Mesenchymal stem cell (in vitro differentiated cells and primary cell): ENCODE data around the gene LGALS13.
"Not testable (repeated sequence)": the region's sequence is repeated elsewhere in the genome, so short reads cannot be mapped to it uniquely, and the experiment has no call there.

Experiments
- DNase-seq: peaks from one replicate; pipeline ENCODE4 v3.0.0-alpha.2; 2013
- H2AFZ ChIP-seq: one replicate; pipeline ENCODE4 v1.6.1; 2013; ENCODE audit warnings: low read depth, mild to moderate bottlenecking, control low read depth, inconsistent platforms, low read length, moderate library complexity
- H2AK5ac ChIP-seq: 2 replicates; pipeline ENCODE4 v1.6.1; 2013; ENCODE audit warnings: low read length, moderate library complexity, mild to moderate bottlenecking, inconsistent platforms; ENCODE audit not compliant: severe bottlenecking
- H2BK120ac ChIP-seq: one replicate; pipeline ENCODE4 v1.6.1; 2013; ENCODE audit warnings: low read depth, mild to moderate bottlenecking, inconsistent platforms, low read length, moderate library complexity
- H2BK12ac ChIP-seq, 2 experiments: one replicate each; pipeline ENCODE4 v1.6.1; 2013; ENCODE audit warnings: inconsistent platforms in 2 of 2, low read length in 2 of 2, mild to moderate bottlenecking in 2 of 2, moderate library complexity in 2 of 2, control low read depth in 1 of 2
- H2BK15ac ChIP-seq: one replicate; pipeline ENCODE4 v1.6.1; 2013; ENCODE audit warnings: mild to moderate bottlenecking, low read depth, inconsistent platforms; ENCODE audit not compliant: poor library complexity, severe bottlenecking
- H2BK5ac ChIP-seq: 2 replicates; pipeline ENCODE4 v1.6.1; 2013; ENCODE audit warnings: low read depth, mild to moderate bottlenecking, low read length, control low read depth, inconsistent platforms; ENCODE audit not compliant: poor library complexity, severe bottlenecking
- H3K14ac ChIP-seq, 2 experiments: one replicate each; pipeline ENCODE4 v1.6.1; 2013; ENCODE audit warnings: inconsistent platforms in 2 of 2, low read length in 2 of 2, control low read depth in 1 of 2, mild to moderate bottlenecking in 1 of 2, moderate library complexity in 1 of 2
- H3K18ac ChIP-seq, 2 experiments: one replicate each; pipeline ENCODE4 v1.6.1; 2013; ENCODE audit warnings: inconsistent platforms in 2 of 2, low read length in 2 of 2, control low read depth in 1 of 2, low read depth in 1 of 2, mild to moderate bottlenecking in 1 of 2
- H3K23ac ChIP-seq, 2 experiments: one replicate each; pipeline ENCODE4 v1.6.1; 2013; ENCODE audit warnings: inconsistent platforms in 2 of 2, low read length in 2 of 2, mild to moderate bottlenecking in 2 of 2, moderate library complexity in 2 of 2, control low read depth in 1 of 2
- H3K27ac ChIP-seq: 2 replicates; pipeline ENCODE4 v1.5.1; 2013; ENCODE audit warnings: mild to moderate bottlenecking, moderate library complexity, low read length, control low read depth, inconsistent platforms; ENCODE audit not compliant: poor library complexity, severe bottlenecking
- H3K27me3 ChIP-seq, 2 experiments: 2 replicates each; pipeline versions ENCODE4 v1.6.1 to v1.7.0; 2013; ENCODE audit warnings: low read length in 2 of 2, mild to moderate bottlenecking in 2 of 2, moderate library complexity in 2 of 2, control low read depth in 1 of 2, inconsistent platforms in 1 of 2; ENCODE audit not compliant: control insufficient read depth in 1 of 2, insufficient read depth in 1 of 2
- H3K36me3 ChIP-seq, 2 experiments: 2 replicates each; pipeline versions ENCODE4 v1.6.1 to v1.7.0; 2013; ENCODE audit warnings: low read length in 2 of 2, control low read depth in 1 of 2, inconsistent platforms in 1 of 2, low read depth in 1 of 2, mild to moderate bottlenecking in 1 of 2; ENCODE audit not compliant: insufficient read depth in 2 of 2, control insufficient read depth in 1 of 2
- H3K4ac ChIP-seq, 2 experiments: one replicate each; pipeline ENCODE4 v1.6.1; 2013; ENCODE audit warnings: inconsistent platforms in 2 of 2, low read length in 2 of 2, mild to moderate bottlenecking in 2 of 2, moderate library complexity in 2 of 2, control low read depth in 1 of 2, low read depth in 1 of 2
- H3K4me1 ChIP-seq: 2 replicates; pipeline ENCODE4 v1.6.1; 2013; ENCODE audit warnings: low read depth, low read length, control low read depth; ENCODE audit not compliant: control insufficient read depth, insufficient read depth
- H3K4me2 ChIP-seq: 2 replicates; pipeline ENCODE4 v1.6.1; 2013; ENCODE audit warnings: low read length, mild to moderate bottlenecking, inconsistent platforms; ENCODE audit not compliant: poor library complexity, severe bottlenecking
- H3K4me3 ChIP-seq, 2 experiments: 2 replicates each; pipeline versions ENCODE4 v1.5.1 to v1.7.0; 2013; ENCODE audit warnings: low read length in 2 of 2, mild to moderate bottlenecking in 2 of 2, control low read depth in 1 of 2, low read depth in 1 of 2; ENCODE audit not compliant: insufficient read depth in 1 of 2
- H3K79me1 ChIP-seq: replicated peaks from 2 replicates; pipeline ENCODE4 v1.6.1; 2013; ENCODE audit warnings: mild to moderate bottlenecking, control low read depth, low read length, inconsistent platforms; ENCODE audit not compliant: poor library complexity, severe bottlenecking
- H3K9ac ChIP-seq: 2 replicates; pipeline ENCODE4 v1.7.0; 2013; ENCODE audit warnings: mild to moderate bottlenecking, low read length, moderate library complexity
- H3K9me3 ChIP-seq: 2 replicates; pipeline ENCODE4 v1.7.0; 2013; ENCODE audit warnings: mild to moderate bottlenecking, low read length; ENCODE audit not compliant: control insufficient read depth
- H4K8ac ChIP-seq: one replicate; pipeline ENCODE4 v1.6.1; 2013; ENCODE audit warnings: inconsistent platforms, mild to moderate bottlenecking, low read length, moderate library complexity
- H4K91ac ChIP-seq: one replicate; pipeline ENCODE4 v1.6.1; 2013; ENCODE audit warnings: mild to moderate bottlenecking, low read length, inconsistent platforms
- whole genome bisulfite sequencing: methylation state at CpG from one replicate; pipeline ENCODE4 v1.1.7; 2013; ENCODE audit warnings: mixed read lengths; 5-methylcytosine and 5-hydroxymethylcytosine counted together

The LGALS13 gene

DNA sequence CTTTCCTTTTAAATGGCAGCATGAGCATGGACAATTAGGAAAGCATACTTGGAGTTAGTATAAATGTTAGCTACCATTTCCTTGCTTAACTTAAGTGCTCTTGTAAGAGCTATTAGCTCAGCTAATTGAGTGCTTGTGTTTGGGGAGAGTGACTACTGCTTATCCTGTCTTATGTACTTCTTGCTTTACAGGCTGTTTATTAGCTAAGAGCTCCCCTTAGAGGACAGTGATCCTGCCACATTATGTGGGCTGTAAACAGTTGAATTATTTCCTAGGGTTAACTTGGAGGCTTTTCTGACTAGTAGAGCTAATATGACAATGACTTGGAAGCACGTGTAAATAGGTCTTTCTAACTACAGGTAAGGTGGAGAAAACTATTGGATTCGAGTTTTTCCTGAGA is 25.3 kb downstream of the LGALS13 start:
- not testable (repeated sequence) for H3K27me3 ChIP-seq, H3K9ac ChIP-seq, H3K23ac ChIP-seq, H4K8ac ChIP-seq, H3K36me3 ChIP-seq, H3K9me3 ChIP-seq, H3K18ac ChIP-seq, H3K79me1 ChIP-seq, H3K4me1 ChIP-seq, DNase-seq, H3K4me3 ChIP-seq, H2BK12ac ChIP-seq, H2BK5ac ChIP-seq, H2BK15ac ChIP-seq, H3K27ac ChIP-seq, H3K4me2 ChIP-seq, H2AK5ac ChIP-seq, H2BK120ac ChIP-seq, H4K91ac ChIP-seq, H3K14ac ChIP-seq, H2AFZ ChIP-seq, H3K4ac ChIP-seq
- WGBS = no CpG with 5 or more reads among the region's 2 CpGs

DNA sequence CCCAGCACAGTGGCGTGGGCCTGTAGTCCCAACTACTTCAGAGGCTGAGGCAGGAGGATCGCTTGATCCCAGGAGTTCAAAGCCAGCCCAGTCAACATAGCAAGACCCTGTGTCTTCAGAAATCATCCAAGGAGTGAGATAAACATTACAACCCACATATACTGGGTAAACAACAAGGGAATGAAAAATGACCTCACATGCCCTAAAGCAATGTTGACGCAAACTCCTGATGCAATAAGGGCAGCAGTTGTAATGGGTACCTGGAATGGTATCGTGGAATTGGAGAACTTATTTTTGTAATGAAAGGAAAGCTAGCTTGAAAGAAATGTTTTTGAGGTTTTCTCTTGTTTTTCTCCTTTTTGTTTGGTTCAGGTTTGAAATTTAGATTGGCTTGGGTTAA is 28.9 kb downstream of the LGALS13 start:
- H3K27ac ChIP-seq = no peak overlapping the region
- H3K9ac ChIP-seq = no peak overlapping the region
- no peak overlapping the region for H2BK120ac ChIP-seq
- H4K8ac ChIP-seq = no peak overlapping the region
- no peak overlapping the region for H2BK12ac ChIP-seq
- H2BK5ac ChIP-seq = no peak overlapping the region
- H3K23ac ChIP-seq = no peak overlapping the region
- DNase-seq = no peak
- H3K9me3 ChIP-seq = no peaks in the 10 kb centered on the region
- H3K4ac ChIP-seq = no peak overlapping the region
- H3K79me1 ChIP-seq = no peaks in the 10 kb centered on the region
- no peak overlapping the region for H2BK15ac ChIP-seq
- no peaks in the 10 kb centered on the region for H3K27me3 ChIP-seq
- no peak overlapping the region for H2AFZ ChIP-seq
- H4K91ac ChIP-seq = no peak overlapping the region
- no peaks in the 10 kb centered on the region for H3K36me3 ChIP-seq
- 69% methylated on average over 4 of the region's 4 CpGs for WGBS
- H2AK5ac ChIP-seq = no peak overlapping the region
- no peak overlapping the region for H3K4me3 ChIP-seq
- no peak overlapping the region for H3K18ac ChIP-seq
- no peaks in the 10 kb centered on the region for H3K4me1 ChIP-seq
- H3K4me2 ChIP-seq = no peak overlapping the region
- H3K14ac ChIP-seq = no peak overlapping the region

- no CpG with 5 or more reads among the region's 6 CpGs for WGBS
These were observed 29.3 kb downstream of the LGALS13 start for GRCh38 chr19:39631626-39632025.

GRCh38 chr19:39637891-39638290 is 35.6 kb downstream of the LGALS13 start:
- Histone ChIP-seq H3K9me3 (no peaks in the 10 kb centered on the region), H3K14ac (no peak overlapping the region), H3K36me3 (no peaks in the 10 kb centered on the region), H4K91ac (no peak overlapping the region), H3K4me1 (no peaks in the 10 kb centered on the region), H3K27ac (no peak overlapping the region), H3K18ac (no peak overlapping the region), H3K9ac (no peak overlapping the region), H2AFZ (no peak overlapping the region), H3K4me2 (no peak overlapping the region), H3K27me3 (no peaks in the 10 kb centered on the region), H2BK15ac (no peak overlapping the region), H3K23ac (no peak overlapping the region), H4K8ac (no peak overlapping the region), H2BK120ac (no peak overlapping the region), H2AK5ac (no peak overlapping the region), H2BK12ac (no peak overlapping the region), H3K79me1 (no peaks in the 10 kb centered on the region), H3K4me3 (no peak overlapping the region), H3K4ac (no peak overlapping the region), H2BK5ac (no peak overlapping the region)
- 44% methylated on average over 4 of the region's 4 CpGs for WGBS
- DNase-seq = no peak

More at GRCh38 chr19:39631626-39632025, 29.3 kb downstream of the LGALS13 start:
- Histone ChIP-seq H2AK5ac (no peak overlapping the region), H3K4ac (no peak overlapping the region), H3K9ac (no peak overlapping the region), H3K79me1 (no peaks in the 10 kb centered on the region), H2BK120ac (no peak overlapping the region), H2AFZ (no peak overlapping the region), H4K91ac (no peak overlapping the region), H3K27me3 (no peaks in the 10 kb centered on the region), H3K23ac (no peak overlapping the region), H3K9me3 (no peaks in the 10 kb centered on the region), H3K4me3 (no peak overlapping the region), H3K18ac (no peak overlapping the region), H3K4me1 (no peaks in the 10 kb centered on the region), H4K8ac (no peak overlapping the region), H3K27ac (no peak overlapping the region), H2BK5ac (no peak overlapping the region), H3K36me3 (no peaks in the 10 kb centered on the region), H2BK15ac (no peak overlapping the region), H3K4me2 (no peak overlapping the region), H2BK12ac (no peak overlapping the region), H3K14ac (no peak overlapping the region)
- DNase-seq = no peak
